ENCODE measurements around the gene PARD3.
"Not testable (repeated sequence)": the region's sequence is repeated elsewhere in the genome, so short reads cannot be mapped to it uniquely, and the experiment has no call there.

Gene PARD3

DNA sequence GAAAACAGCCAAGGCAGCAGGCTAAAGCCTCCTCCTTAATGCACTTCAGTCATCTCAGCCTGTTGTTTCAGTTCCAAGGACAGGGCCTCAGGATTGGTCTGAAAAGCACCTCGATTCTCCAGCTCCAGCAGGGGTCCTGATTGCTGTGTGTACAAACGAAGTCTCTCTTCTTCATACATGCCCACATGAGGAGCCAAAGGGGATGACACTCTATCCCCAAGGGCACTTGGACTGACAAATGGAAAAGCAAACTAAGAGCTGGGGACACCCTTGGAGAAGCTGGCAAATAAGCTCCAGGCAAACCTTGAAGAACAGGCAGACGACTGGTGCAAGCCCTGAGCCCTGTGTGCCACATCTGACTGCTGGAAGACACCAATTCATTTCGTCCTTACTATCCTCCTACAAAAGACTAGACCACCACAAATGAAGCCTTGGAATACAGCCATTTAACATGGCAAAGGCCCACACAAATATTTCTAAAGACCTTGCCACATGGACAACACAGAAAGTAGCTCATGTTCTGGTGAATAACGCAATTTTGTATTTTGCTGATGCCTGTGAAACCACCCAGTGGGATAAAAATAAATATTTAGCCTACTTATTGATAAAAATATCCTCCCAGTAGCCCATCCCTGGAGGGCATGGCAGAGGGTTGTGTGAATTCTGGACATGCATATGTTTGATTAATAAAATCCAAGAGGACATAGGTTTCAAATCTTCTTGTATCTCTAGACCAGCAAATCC is 61.9 kb downstream of the PARD3 start:
- no peak overlapping the region for H3K4me3 Mint-ChIP-seq
- peaks cover 10% of the 10 kb centered on the region for H3K27me3 Mint-ChIP-seq
- DNase-seq (no peak), ATAC-seq (no peak)
- no peaks in the 10 kb centered on the region for H3K9me3 Mint-ChIP-seq
- H3K4me1 Mint-ChIP-seq, result peaks cover 6% of the 10 kb centered on the region
- no peak overlapping the region for H3K27ac Mint-ChIP-seq

DNA sequence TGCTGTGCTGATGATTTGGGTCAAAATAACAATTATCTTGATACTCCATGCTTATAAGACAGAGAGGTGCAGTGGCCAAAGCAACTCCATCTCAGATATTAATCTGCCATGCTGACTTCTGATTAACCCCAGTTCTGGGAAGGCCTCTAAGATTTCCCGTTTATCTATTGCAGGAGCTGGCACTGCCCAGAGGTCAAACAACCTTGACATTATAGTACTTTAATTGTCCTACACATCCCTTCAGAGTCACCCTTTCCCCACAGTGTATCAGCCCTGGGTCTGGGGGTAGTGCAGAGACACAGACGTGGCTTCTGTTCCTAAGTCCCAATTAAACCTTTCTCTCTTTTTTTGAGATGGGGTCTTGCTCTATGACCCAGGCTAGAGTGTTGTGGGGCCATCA is 63.8 kb downstream of the PARD3 start:
- ATAC-seq, result no peak
- peaks cover 12% of the 10 kb centered on the region for H3K27me3 Mint-ChIP-seq
- H3K27ac Mint-ChIP-seq, result no peak overlapping the region
- H3K4me1 Mint-ChIP-seq, result peaks cover 5% of the 10 kb centered on the region
- H3K4me3 Mint-ChIP-seq, result no peak overlapping the region
- DNase-seq, result no peak
- H3K9me3 Mint-ChIP-seq, result no peaks in the 10 kb centered on the region

DNA sequence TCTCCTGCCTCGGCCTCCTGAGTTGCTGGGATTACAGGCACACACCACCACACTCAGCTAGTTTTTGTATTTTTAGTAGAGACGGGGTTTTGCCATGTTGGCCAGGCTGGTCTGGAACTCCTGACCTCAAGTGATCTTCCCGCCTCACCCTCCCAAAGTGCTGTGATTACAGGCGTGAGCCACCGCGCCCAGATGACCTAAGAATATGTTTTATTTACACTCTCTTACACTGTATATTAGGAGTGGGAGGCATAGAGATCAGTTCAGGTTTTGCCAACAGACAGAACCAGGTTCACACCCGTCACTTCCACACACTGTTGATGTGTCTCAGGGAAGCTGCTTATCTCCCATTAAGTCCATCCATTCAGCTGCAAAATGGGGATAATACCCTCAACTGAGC is 64.3 kb downstream of the PARD3 start:
- not testable (repeated sequence) for ATAC-seq, H3K27ac Mint-ChIP-seq, DNase-seq, H3K4me3 Mint-ChIP-seq, H3K4me1 Mint-ChIP-seq, H3K9me3 Mint-ChIP-seq
- H3K27me3 Mint-ChIP-seq, result peaks cover 12% of the 10 kb centered on the region

DNA sequence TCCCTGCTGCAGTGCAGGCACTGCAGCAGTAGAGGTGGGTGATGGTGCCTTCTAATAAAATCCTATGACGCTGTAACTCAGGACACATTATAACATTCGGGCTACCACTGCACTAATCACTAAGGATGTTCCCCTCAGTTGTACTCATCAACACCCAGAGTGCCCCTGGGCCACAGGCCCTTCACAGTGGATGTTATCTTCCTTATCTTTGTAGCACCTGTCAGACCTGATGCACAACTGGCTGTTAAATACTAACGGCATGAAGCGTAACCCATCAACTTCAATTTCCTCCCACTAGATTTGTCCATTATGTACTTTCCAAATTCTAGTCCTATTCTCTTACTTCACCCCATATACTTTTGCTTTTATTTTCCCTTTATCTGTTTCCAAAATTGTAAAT is 66.3 kb downstream of the PARD3 start:
- no peak for DNase-seq
- Mint-ChIP-seq H3K4me1 (peaks cover 5% of the 10 kb centered on the region), H3K9me3 (no peaks in the 10 kb centered on the region), H3K4me3 (no peak overlapping the region), H3K27ac (no peak overlapping the region), H3K27me3 (peaks cover 12% of the 10 kb centered on the region)
- no peak for ATAC-seq

DNA sequence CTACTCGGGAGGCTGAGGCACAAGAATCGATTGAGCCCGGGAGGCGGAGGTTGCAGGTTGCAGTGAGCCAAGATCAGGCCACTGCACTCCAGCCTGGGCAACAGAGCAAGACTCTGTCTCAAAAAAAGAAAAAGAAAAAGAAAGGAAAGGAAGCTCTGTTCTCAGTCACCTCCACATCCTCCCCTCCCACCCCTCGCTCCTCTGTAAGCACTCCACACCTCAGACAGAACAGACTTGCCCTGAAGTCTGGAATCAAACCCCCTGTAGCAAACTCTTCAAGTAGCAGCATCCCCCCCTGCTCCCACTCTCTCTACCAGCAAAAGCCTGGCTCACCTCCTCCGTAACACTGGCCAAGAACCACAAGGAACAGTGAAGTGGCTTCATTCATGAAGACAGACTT is 66.7 kb downstream of the PARD3 start:
- Mint-ChIP-seq H3K27me3 (peaks cover 12% of the 10 kb centered on the region), H3K27ac (no peak overlapping the region), H3K9me3 (no peaks in the 10 kb centered on the region), H3K4me1 (peaks cover 5% of the 10 kb centered on the region), H3K4me3 (no peak overlapping the region)
- no peak for DNase-seq
- ATAC-seq, result no peak

DNA sequence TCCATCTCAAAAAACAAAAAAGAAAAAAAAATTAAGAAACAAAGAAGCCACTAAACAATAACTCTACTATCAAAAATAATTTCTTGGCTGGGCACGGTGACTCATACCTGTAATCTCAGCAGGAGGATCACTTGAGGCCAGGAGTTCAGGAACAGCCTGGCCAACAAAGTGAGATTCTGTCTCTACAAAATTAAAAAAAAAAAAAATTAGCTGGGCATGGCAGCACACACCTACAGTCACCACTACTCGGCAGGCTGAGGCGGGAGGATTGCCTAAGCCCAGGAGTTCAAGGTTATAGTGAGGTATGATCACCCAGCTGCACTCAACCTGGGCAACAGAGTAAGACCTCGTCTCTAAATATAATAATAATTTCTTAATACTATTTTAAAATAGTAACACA is 69.0 kb downstream of the PARD3 start:
- no peak for DNase-seq
- ATAC-seq, result no peak
- Mint-ChIP-seq H3K27ac (no peak overlapping the region), H3K9me3 (no peaks in the 10 kb centered on the region), H3K4me3 (no peak overlapping the region), H3K4me1 (peaks cover 5% of the 10 kb centered on the region), H3K27me3 (peaks cover 21% of the 10 kb centered on the region)

DNA sequence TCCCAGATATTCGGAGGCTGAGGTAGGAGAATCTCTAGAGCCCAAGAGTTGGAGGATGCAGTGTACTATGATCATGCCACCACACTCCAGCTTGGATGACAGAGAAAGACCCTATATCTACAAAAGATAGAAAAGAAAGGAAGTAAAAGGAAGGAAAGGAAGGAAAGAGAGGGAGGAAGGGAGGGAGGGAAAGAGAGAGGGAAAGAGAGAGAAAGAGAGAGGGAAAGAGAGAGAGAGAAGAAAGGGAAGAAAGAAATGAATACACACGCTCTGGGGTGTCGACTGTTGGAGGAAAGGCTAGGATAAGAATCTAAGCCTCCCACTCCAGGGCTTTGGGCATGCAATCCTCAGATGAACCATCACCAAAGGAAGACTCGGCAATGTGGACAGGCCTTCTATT is 69.9 kb downstream of the PARD3 start:
- H3K27ac Mint-ChIP-seq, result peak overlapping the region in 1 of 2 donors; percentile 43
- ATAC-seq, result no peak

DNA sequence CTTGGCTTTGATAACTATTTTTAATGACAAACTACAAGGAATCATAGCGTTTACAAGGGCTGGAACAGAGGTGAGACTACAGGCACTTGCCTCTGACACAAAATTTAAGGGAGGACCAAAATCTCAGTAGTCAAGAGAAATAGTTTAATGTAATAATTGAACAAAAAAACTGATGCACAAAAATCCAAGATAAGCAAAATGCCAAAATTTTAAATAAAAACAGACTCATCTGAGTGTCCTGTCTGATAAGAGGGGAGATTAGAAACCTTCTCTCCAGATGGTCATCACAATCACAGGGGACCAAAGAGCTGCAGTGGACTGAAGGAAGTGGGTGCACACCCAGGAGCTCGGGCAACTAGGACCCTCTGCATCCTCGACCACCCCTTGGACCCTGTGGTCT is 70.5 kb downstream of the PARD3 start:
- Mint-ChIP-seq H3K27ac (no peak overlapping the region), H3K9me3 (no peaks in the 10 kb centered on the region), H3K27me3 (peaks cover 35% of the 10 kb centered on the region), H3K4me3 (no peak overlapping the region), H3K4me1 (peaks cover 10% of the 10 kb centered on the region)
- no peak for DNase-seq
- ATAC-seq, result no peak

More for the DNA sequence above, 69.9 kb downstream of the PARD3 start:
- H3K4me3 Mint-ChIP-seq, result no peak overlapping the region
- DNase-seq, result no peak
- H3K4me1 Mint-ChIP-seq, result peaks cover 5% of the 10 kb centered on the region
- peaks cover 29% of the 10 kb centered on the region for H3K27me3 Mint-ChIP-seq
- H3K9me3 Mint-ChIP-seq, result no peaks in the 10 kb centered on the region

DNA sequence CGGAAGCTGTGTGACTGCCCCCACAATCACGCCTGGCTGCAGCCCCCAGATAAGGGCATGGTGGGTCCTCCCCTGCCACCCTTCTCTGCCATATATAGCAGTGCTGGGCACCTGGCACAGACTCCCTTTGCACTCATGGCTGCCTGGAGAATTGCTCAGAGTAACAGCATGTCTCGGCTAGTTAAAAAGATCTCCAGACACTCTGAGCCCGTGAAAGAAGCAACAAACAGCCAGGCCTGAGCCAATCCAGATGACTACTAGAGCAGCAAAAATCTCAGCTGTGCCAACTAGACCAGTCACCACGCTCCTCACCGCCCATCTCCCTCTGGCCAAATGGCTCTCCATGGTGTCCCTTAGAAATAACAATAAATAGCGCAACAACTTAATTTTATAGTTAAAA is 71.3 kb downstream of the PARD3 start:
- no peak for ATAC-seq
- H3K4me1 Mint-ChIP-seq, result peaks cover 11% of the 10 kb centered on the region
- H3K4me3 Mint-ChIP-seq, result no peak overlapping the region
- H3K27ac Mint-ChIP-seq, result no peak overlapping the region
- H3K9me3 Mint-ChIP-seq, result no peaks in the 10 kb centered on the region
- peaks cover 36% of the 10 kb centered on the region for H3K27me3 Mint-ChIP-seq
- DNase-seq, result no peak

DNA sequence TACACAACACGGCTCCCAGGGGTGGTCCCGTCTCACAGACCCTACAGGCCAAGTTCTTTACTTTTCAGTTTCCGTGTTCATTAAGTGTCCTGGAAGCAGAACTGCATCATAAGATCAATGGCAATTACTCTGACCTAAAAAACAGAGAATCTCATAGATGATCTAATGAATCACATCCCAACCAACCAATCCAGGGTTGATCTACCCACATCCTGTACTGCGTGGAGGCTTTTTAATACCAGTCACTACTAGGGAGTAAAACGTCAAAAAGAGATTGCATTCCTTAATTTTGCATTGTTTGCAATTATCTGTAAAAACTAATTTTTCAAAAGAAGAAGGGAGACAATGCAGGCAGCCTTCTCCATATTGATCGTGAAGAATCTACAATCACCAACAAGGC is 72.6 kb downstream of the PARD3 start:
- DNase-seq (no peak), ATAC-seq (no peak)
- peaks cover 6% of the 10 kb centered on the region for H3K4me1 Mint-ChIP-seq
- no peak overlapping the region for H3K4me3 Mint-ChIP-seq
- H3K9me3 Mint-ChIP-seq, result no peaks in the 10 kb centered on the region
- H3K27ac Mint-ChIP-seq, result no peak overlapping the region
- peaks cover 38% of the 10 kb centered on the region for H3K27me3 Mint-ChIP-seq

DNA sequence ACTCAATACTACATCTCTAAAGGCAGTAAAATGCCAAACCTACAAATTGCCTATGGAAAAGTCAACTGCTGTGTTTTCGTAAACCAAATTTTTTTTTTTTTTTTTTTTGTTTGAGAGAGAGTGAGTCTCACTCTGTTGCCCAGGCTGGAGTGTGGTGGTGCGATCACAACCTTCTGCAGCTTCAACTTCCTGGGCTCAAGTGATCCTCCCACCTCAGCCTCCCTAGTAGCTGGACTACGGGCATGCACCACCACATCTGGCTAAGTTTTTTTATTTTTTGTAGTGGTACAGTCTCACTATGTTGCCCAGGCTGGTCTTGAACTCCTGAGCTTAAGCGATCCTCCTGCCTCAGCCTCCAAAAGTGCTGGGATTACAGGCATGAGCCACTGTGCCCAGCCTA is 74.0 kb downstream of the PARD3 start:
- ATAC-seq, H3K4me1 Mint-ChIP-seq, DNase-seq, H3K9me3 Mint-ChIP-seq, H3K27ac Mint-ChIP-seq, H3K4me3 Mint-ChIP-seq: not testable (repeated sequence)
- H3K27me3 Mint-ChIP-seq, result peaks cover 38% of the 10 kb centered on the region

DNA sequence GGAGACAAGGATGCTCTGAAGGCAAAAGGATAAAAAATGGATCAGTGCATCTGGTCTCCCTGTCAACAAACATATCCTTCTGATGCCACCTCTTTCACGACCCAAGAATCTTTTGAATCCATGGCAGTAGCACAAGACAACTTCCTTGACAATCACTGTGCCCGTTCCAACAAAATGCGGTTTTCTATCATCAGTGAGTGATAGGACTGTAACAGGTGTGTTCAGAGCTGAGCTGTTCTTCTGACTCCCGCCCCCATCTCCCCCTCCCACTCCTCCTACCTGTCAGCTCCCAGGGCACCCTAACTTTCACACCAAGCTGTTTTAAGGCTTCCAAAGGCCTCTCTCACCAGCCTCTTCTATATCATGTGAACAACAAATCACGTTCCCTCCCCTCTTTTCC is 74.8 kb downstream of the PARD3 start:
- DNase-seq (no peak), ATAC-seq (no peak)
- H3K9me3 Mint-ChIP-seq, result no peaks in the 10 kb centered on the region
- no peak overlapping the region for H3K27ac Mint-ChIP-seq
- H3K27me3 Mint-ChIP-seq, result peaks cover 38% of the 10 kb centered on the region
- H3K4me3 Mint-ChIP-seq, result no peak overlapping the region
- peaks cover 6% of the 10 kb centered on the region for H3K4me1 Mint-ChIP-seq

DNA sequence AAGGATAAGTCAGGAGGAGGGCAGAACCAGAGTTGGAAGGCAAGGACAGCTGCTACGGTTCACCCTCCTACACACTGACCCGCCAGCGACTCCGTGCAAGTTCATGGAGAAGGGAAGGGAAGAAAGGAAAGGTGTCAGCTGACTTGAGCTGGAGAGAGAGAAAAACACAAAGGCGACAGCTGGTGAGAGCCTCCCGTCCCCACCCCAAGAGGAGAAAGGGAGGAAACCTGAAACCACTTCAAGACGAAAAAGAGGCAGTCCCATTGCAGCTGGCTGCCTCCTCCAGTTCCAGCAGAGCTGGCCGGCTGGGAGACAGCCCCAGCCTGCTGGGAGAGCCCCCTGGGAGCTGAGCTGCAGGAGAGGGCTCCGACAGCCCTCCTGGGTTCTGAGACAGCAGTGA is 75.2 kb downstream of the PARD3 start:
- Mint-ChIP-seq H3K4me3 (no peak overlapping the region), H3K27me3 (peaks cover 38% of the 10 kb centered on the region), H3K27ac (no peak overlapping the region), H3K4me1 (peaks cover 6% of the 10 kb centered on the region), H3K9me3 (no peaks in the 10 kb centered on the region)
- ATAC-seq (no peak), DNase-seq (no peak)

DNA sequence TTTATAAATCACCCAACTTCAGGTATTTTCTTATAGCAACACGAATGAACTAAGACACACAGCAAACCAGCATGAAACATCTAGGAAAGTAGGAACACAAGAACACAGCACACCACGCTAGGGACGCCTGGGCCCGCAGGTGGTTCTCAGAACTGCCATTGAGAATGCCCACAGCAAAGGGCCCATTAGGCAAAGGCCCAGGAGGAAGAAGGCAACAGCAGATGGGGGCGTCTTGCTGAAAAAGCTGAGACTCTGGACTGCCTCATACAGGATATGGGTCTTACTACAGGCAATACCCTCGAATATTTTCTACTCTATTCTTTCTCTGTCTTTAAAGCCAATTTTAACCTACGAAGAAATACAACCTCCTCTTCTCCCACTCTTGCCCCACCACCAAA is 77.3 kb downstream of the PARD3 start:
- ATAC-seq (no peak), DNase-seq (no peak)
- H3K27me3 Mint-ChIP-seq, result peaks cover 38% of the 10 kb centered on the region
- H3K9me3 Mint-ChIP-seq, result no peaks in the 10 kb centered on the region
- no peak overlapping the region for H3K27ac Mint-ChIP-seq
- H3K4me1 Mint-ChIP-seq, result peaks cover 6% of the 10 kb centered on the region
- no peak overlapping the region for H3K4me3 Mint-ChIP-seq

DNA sequence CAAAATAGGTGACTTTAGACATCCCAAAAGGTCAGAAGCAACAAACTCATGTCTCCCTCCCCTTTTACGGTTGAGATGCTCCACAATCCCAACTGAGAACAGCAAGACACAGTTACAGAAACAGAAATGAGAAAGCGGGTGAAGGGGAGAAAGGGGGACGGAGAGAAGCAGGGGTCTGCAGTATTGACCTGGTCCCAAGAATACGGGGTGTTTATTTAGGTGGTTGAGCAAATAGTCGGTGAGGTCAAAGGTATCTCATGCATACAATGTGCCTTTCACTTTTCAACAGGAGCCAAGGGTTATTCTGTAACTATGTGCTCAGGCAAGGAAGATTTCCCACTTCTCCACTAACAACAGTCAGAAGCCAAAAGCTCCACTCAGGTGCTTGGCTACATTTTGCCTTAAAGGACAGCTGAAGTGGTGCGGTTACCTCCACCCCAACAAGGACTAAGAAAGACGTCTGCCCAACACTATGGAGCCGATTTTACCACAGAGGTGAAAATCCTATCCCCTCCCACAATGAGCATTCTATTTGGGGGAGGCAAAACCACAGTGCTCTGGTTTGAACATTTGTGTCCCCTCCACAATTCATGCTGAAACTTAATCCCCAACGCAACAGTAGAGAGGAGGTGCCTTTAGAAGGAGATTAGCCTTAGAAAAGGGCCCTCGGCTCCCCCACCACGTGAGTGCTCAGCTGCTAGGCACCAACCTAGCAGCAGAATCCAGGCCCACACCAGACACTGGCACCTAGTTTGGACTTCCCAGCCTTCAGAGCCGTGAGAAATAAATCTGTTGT is 77.9 kb downstream of the PARD3 start:
- Mint-ChIP-seq H3K4me3 (no peak overlapping the region), H3K4me1 (peaks cover 6% of the 10 kb centered on the region), H3K9me3 (no peaks in the 10 kb centered on the region), H3K27ac (no peak overlapping the region), H3K27me3 (peaks cover 32% of the 10 kb centered on the region)
- DNase-seq (no peak), ATAC-seq (no peak)

DNA sequence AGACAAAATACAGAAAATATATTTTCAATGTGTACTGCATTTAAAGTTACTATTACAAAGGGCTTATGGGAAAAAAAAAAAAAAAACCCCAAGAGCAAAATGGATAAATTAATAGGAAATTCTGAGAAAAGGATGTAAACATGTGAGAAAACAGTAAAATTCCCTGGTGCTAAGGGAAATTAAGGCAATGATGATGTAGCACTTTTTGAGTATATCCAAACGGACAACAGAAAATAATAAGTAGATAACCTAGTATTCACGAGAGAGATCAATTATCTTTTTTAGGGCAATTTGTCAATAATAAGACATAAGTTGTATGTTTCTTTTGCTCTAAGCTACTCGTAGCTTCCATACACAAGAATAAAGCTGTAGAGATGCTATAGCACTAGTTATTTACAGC is 80.2 kb downstream of the PARD3 start:
- H3K27me3 Mint-ChIP-seq, result peaks cover 18% of the 10 kb centered on the region
- H3K9me3 Mint-ChIP-seq, result no peaks in the 10 kb centered on the region
- DNase-seq (no peak), ATAC-seq (no peak)
- H3K27ac Mint-ChIP-seq, result no peak overlapping the region
- H3K4me3 Mint-ChIP-seq, result no peak overlapping the region
- peaks cover 4% of the 10 kb centered on the region for H3K4me1 Mint-ChIP-seq
